Endothelial cell of umbilical vein (primary cell): Measurements from ENCODE around the gene GALNT4. TPM values are rescaled to one million over a fixed set of nuclear protein-coding genes. Genes with fewer than 3 reads are reported as not detected.

Source experiments
- BruUV-seq: library from RNA; stranded (reverse); fragments of 400-500 nt; replicated peaks from 2 replicates; lab custom pipeline; 2021; lab: Mats Ljungman, UMichigan
- CTCF ChIA-PET: fragments of 300-600, 350-600 bp; sonication (Branson Sonifier 250); formaldehyde crosslinking; loops from one replicate; lab custom pipeline; 2021; ENCODE audit warnings: antibody characterized with exemption, inconsistent platforms; lab: Charles Lee
- POLR2A ChIA-PET: fragments of 300-600, 350-600 bp; sonication (Branson Sonifier 250); formaldehyde crosslinking; loops from one replicate; lab custom pipeline; 2021; ENCODE audit warnings: antibody characterized with exemption, inconsistent platforms; lab: Charles Lee
- DNase-seq: peaks from one replicate; pipeline ENCODE4 v3.0.0-alpha.2; 2011; ENCODE audit warnings: low read depth, low spot score
- FAIRE-seq: peaks from 2 replicates; lab custom pipeline; 2011; peaks lifted over from hg19 to GRCh38; lab: Jason Lieb, UNC
- H2AFZ ChIP-seq: 2 replicates; pipeline ENCODE4 v1.6.0; 2012; ENCODE audit warnings: low read depth, low read length, control low read depth, inconsistent platforms
- H3K27ac ChIP-seq: 2 replicates; pipeline ENCODE4 v1.5.1; 2011; ENCODE audit warnings: low read depth, mild to moderate bottlenecking, control low read depth, low read length, moderate library complexity; ENCODE audit not compliant: insufficient read depth
- H3K27me3 ChIP-seq, 2 experiments: 2 replicates each; pipeline versions ENCODE4 v1.6.0 to v1.6.1; 2011; ENCODE audit warnings: low read length in 2 of 2, mixed read lengths in 1 of 2; ENCODE audit not compliant: control insufficient read depth in 2 of 2, insufficient read depth in 2 of 2
- H3K36me3 ChIP-seq, 2 experiments: 2 replicates in 1 of 2; 3 replicates in 1 of 2; pipeline ENCODE4 v1.5.1; 2011; ENCODE audit warnings: low read length in 2 of 2, mild to moderate bottlenecking in 1 of 2, moderate library complexity in 1 of 2; ENCODE audit not compliant: control insufficient read depth in 2 of 2, insufficient read depth in 2 of 2; ENCODE audit errors: extremely low read depth in 1 of 2
- H3K4me1 ChIP-seq: 3 replicates; pipeline ENCODE4 v1.5.1; 2011; ENCODE audit warnings: mild to moderate bottlenecking, low read length; ENCODE audit not compliant: control insufficient read depth, insufficient read depth; ENCODE audit errors: extremely low read depth
- H3K4me2 ChIP-seq: 2 replicates; pipeline ENCODE4 v1.6.1; 2011; ENCODE audit warnings: low read length, control low read depth, mixed read lengths; ENCODE audit not compliant: insufficient read depth
- H3K4me3 ChIP-seq, 3 experiments: fragments of 200-600 bp in 1 of 3; sonication (generic), shearing (Covaris generic) in 1 of 3; replicated peaks in 1 of 3; 2 replicates each; pipeline ENCODE4 v1.5.1; 2011 to 2016; ENCODE audit warnings: control low read depth in 3 of 3, low read length in 3 of 3, mild to moderate bottlenecking in 2 of 3, inconsistent platforms in 1 of 3, low read depth in 1 of 3, moderate library complexity in 1 of 3; ENCODE audit not compliant: insufficient read depth in 1 of 3
- H3K79me2 ChIP-seq: 2 replicates; pipeline ENCODE4 v1.6.0; 2012; ENCODE audit warnings: low read length, inconsistent platforms; ENCODE audit not compliant: control insufficient read depth, insufficient read depth
- H3K9ac ChIP-seq: replicated peaks from 2 replicates; pipeline ENCODE3; 2011; ENCODE audit warnings: low read length, control low read depth; ENCODE audit not compliant: insufficient read depth; ENCODE audit errors: extremely low read depth
- H3K9me1 ChIP-seq: replicated peaks from 3 replicates; pipeline ENCODE4 v1.6.0; 2011; ENCODE audit warnings: mild to moderate bottlenecking, low read length; ENCODE audit not compliant: control insufficient read depth, insufficient read depth; ENCODE audit errors: extremely low read depth
- H3K9me3 ChIP-seq: replicated peaks from 2 replicates; pipeline ENCODE4 v1.5.1; 2012; ENCODE audit warnings: low read length, inconsistent platforms; ENCODE audit not compliant: control insufficient read depth, insufficient read depth
- H4K20me1 ChIP-seq: replicated peaks from 2 replicates; pipeline ENCODE3; 2011; ENCODE audit warnings: mild to moderate bottlenecking, low read length; ENCODE audit not compliant: control insufficient read depth, insufficient read depth; ENCODE audit errors: extremely low read depth
- EZH2 ChIP-seq: IDR thresholded peaks from 2 replicates; pipeline ENCODE4 v1.6.1; 2012; ENCODE audit warnings: borderline replicate concordance, low read depth, mild to moderate bottlenecking, moderate library complexity, low read length, inconsistent platforms; ENCODE audit not compliant: severe bottlenecking
- FOS ChIP-seq: IDR thresholded peaks from 2 replicates; pipeline ENCODE4 v1.6.1; 2011; ENCODE audit warnings: mild to moderate bottlenecking, low read length, moderate library complexity, borderline replicate concordance; ENCODE audit not compliant: insufficient read depth
- GATA2 ChIP-seq: IDR thresholded peaks from 2 replicates; pipeline ENCODE4 v1.7.0; 2011; ENCODE audit warnings: low read depth, mild to moderate bottlenecking, moderate library complexity, mixed read lengths, low read length; ENCODE audit not compliant: insufficient read length, insufficient read depth
- JUN ChIP-seq: IDR thresholded peaks from 2 replicates; pipeline ENCODE4 v1.6.1; 2011; ENCODE audit warnings: borderline replicate concordance, low read depth; ENCODE audit not compliant: insufficient read length, insufficient read depth
- POLR2AphosphoS5 ChIP-seq: IDR thresholded peaks from 2 replicates; pipeline ENCODE4 v1.6.1; 2012; ENCODE audit warnings: low read depth, mild to moderate bottlenecking, control low read depth, low read length, moderate library complexity; ENCODE audit not compliant: insufficient read depth
- dilution Hi-C: fragments of 300-500 bp; cut with MboI; formaldehyde crosslinking; loops from one replicate; pipeline ENCODE4 v1.15.0; 2019; ENCODE audit warnings: low sequenced_read_pairs; ENCODE audit not compliant: extremely low pct_ligation_motif_present
- intact Hi-C: fragments of 100-400 bp; cut with micrococcal nuclease; formaldehyde crosslinking; loops from one replicate; pipeline ENCODE4 v1.10.0; 2022
- polyA plus RNA-seq, 4 experiments: library from polyadenylated mRNA; depleted of rRNA in 3 of 4; stranded (reverse) in 3 of 4; unstranded in 1 of 4; fragments of >200 nt; gene quantifications; 2 replicates each; pipeline versions ENCODE4 v1.2.1 to v1.2.3, GENCODE V29; 2011 to 2012; ENCODE audit warnings: missing spikeins in 1 of 4
- total RNA-seq: library from RNA; stranded (reverse); gene quantifications from 2 replicates; pipeline ENCODE4 v1.2.3, GENCODE V29; 2021

Gene GALNT4
- total and polyA plus RNA-seq, 2 donors (not counting 3 experiments of a cell fraction or from before 2014, with no cell fraction given), result 2.0 to 9.8 TPM

- TF ChIP-seq FOS, result no peak
- no peak for TF ChIP-seq POLR2AphosphoS5
- TF ChIP-seq GATA2, result no peak
- dilution Hi-C loops, result no loop called here
- no peaks in the 10 kb centered on the region for H4K20me1 ChIP-seq
- H3K9me1 ChIP-seq, result no peaks in the 10 kb centered on the region
- H3K27me3 ChIP-seq, result peaks cover 0 to 2% of the 10 kb centered on the region in 2 experiments
- CTCF ChIA-PET, result interaction anchor here (1.2 to 1.6 kb wide), 2 partner anchors 12 to 509 kb away, joined by 3 read pairs; no protein-coding TSS in a partner anchor
- H3K9ac ChIP-seq, result no peak overlapping the region
- peaks cover 2% of the 10 kb centered on the region for H3K4me1 ChIP-seq
- H3K4me3 ChIP-seq, result no peak overlapping the region
- H3K79me2 ChIP-seq, result no peaks in the 10 kb centered on the region
- H3K27ac ChIP-seq, result no peak overlapping the region
- no peak overlapping the region for H3K4me2 ChIP-seq
- intact Hi-C loops, result no loop called here
- no peak overlapping the region for H2AFZ ChIP-seq
- POLR2A ChIA-PET, result interaction anchor here (0.7 kb wide), 1 partner anchor 774 kb away, joined by 5 read pairs; no protein-coding TSS in a partner anchor
- DNase-seq (peak; percentile 35), FAIRE-seq (no peak)
- H3K9me3 ChIP-seq, result no peaks in the 10 kb centered on the region
- H3K36me3 ChIP-seq, result no peaks in the 10 kb centered on the region
- BruUV-seq, result no TSS peak
These were observed 32.4 kb upstream of the GALNT4 start for GRCh38 chr12:89556976-89557375.

DNA sequence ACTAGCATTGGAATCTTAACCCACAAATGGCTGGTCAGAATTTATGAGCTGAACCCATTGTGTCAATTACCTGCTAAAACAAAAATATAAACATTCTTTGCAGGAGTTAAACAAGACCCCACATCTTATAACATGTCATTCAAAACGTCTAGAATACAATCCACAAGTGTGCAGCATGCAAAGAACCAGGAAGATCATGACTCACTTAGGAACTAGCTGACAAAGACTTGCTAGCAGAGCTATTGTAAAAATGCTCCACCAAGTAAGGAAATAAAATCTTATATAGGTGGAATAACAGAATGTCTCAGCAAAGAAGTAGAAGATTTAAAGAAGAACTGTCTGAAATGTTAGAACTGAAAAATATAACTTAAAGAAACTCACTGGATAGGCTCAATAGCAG, 27.8 kb upstream of the GALNT4 start:
- no peak overlapping the region for H3K27ac ChIP-seq
- H3K4me1 ChIP-seq, result peaks cover 2% of the 10 kb centered on the region
- no peak overlapping the region for H3K9ac ChIP-seq
- ChIA-PET CTCF (interaction anchor here (0.9 to 2.3 kb wide), 3 partner anchors 9 to 14 kb away, joined by 3 to 11 read pairs (median 3); no protein-coding TSS in a partner anchor), POLR2A (no interaction called here)
- DNase-seq, result peak; percentile 21
- H3K79me2 ChIP-seq, result no peaks in the 10 kb centered on the region
- TF ChIP-seq JUN (peak; percentile 21), FOS (peak; percentile 41), EZH2 (no peak)
- H3K9me3 ChIP-seq, result no peaks in the 10 kb centered on the region
- no peak overlapping the region for H3K4me2 ChIP-seq
- no peak overlapping the region for H3K4me3 ChIP-seq
- intact Hi-C loops (no loop called here), dilution Hi-C loops (no loop called here)
- BruUV-seq, result no TSS peak
- H3K27me3 ChIP-seq, result no peaks in the 10 kb centered on the region
- peak; percentile 31 for FAIRE-seq
- H3K9me1 ChIP-seq, result no peaks in the 10 kb centered on the region
- H4K20me1 ChIP-seq, result no peaks in the 10 kb centered on the region
- H3K36me3 ChIP-seq, result no peaks in the 10 kb centered on the region
- no peak overlapping the region for H2AFZ ChIP-seq
